Fibroblast of mammary gland (primary cell): ENCODE results near the gene PHTF2.

Source experiments
- DNase-seq: peaks from one replicate; pipeline ENCODE4 v3.0.0-alpha.2; 2010; ENCODE audit warnings: low read depth
- H3K4me3 ChIP-seq: 2 replicates; pipeline ENCODE4 v1.5.1; 2011; ENCODE audit warnings: low read depth, mild to moderate bottlenecking, low read length, moderate library complexity; ENCODE audit not compliant: control insufficient read depth
- CTCF ChIP-seq: conservative IDR thresholded peaks from 2 replicates; pipeline ENCODE4 v1.5.1; 2011; ENCODE audit warnings: low read depth, low read length, inconsistent platforms; ENCODE audit not compliant: control insufficient read depth, insufficient read depth

Gene PHTF2

DNA sequence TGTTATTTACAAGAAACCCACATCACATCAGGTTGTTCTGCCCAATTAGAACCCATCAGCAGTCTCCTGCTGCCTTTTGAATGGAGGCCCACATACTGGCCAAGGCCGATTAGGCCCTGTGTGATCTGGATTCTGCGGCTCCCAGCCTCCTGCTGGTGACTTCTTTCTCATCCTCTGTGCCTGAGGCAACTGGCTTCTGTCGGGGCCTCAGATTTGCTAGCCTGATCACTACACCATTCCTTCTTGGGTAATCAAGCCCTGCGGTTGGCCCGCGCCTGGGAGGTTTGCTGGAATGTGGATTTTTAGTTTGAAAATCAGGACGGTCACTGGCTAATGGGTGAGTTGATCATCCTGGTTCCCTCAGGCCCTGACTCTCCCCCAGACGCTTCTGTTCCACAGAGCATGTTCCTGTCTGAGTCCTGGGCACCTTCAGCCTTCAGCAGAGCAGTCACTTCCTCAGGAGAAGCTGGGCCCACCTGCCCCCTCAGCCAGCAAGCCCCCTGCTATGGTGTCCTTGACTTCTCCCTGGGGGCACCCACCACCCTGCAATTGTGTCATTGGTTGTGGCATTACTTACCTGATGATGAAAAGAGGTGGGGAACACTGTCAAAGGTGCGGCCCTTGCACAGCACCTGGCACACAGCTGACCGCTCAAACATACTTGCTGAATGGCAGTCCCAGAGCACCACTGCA, 207.6 kb downstream of the PHTF2 start:
- no peak overlapping the region for H3K4me3 ChIP-seq
- TF ChIP-seq CTCF = no peak
- no peak for DNase-seq
